Neural cell (in vitro differentiated cells): ENCODE measurements around the gene NOD1.

Source experiments
- POLR2AphosphoS5 ChIP-seq: IDR thresholded peaks from 2 replicates; pipeline ENCODE4 v1.6.1; 2012
- TF ChIP-seq, protein P1 (sequence below): fragments of 450-650 bp; IDR thresholded peaks from 2 replicates; pipeline ENCODE4 v1.5.1; 2014; ENCODE audit warnings: antibody characterized with exemption, mild to moderate bottlenecking, moderate library complexity; ENCODE audit not compliant: poor library complexity, severe bottlenecking

DNA sequence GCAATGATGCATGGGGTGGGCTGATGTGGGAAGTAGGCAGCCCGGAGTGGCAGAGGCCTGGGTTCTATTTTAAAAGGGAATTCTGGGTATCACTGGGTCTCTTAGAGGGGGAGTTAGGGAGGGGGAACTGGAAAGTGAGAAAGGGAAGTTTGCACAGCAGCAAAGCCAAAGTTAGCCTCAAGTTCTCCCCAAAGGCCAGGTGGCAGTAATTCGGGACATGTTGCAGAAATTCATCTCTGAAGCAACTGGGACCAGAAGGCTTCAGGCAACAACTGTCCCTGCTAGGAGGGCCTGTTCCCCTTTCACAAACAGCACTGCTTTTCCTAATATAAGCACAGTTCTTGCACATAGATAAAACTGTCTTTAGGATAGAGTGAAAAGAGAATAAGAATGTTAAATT, 67.4 kb downstream of the NOD1 start:
- TF ChIP-seq, protein P1, sequence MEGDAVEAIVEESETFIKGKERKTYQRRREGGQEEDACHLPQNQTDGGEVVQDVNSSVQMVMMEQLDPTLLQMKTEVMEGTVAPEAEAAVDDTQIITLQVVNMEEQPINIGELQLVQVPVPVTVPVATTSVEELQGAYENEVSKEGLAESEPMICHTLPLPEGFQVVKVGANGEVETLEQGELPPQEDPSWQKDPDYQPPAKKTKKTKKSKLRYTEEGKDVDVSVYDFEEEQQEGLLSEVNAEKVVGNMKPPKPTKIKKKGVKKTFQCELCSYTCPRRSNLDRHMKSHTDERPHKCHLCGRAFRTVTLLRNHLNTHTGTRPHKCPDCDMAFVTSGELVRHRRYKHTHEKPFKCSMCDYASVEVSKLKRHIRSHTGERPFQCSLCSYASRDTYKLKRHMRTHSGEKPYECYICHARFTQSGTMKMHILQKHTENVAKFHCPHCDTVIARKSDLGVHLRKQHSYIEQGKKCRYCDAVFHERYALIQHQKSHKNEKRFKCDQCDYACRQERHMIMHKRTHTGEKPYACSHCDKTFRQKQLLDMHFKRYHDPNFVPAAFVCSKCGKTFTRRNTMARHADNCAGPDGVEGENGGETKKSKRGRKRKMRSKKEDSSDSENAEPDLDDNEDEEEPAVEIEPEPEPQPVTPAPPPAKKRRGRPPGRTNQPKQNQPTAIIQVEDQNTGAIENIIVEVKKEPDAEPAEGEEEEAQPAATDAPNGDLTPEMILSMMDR: no peak
- no peak for TF ChIP-seq POLR2AphosphoS5
